A549 (cell line): ENCODE results near the gene CADM2.

Source experiments
- BHLHE40 ChIP-seq: IDR thresholded peaks from 2 replicates; pipeline ENCODE4 v1.6.1; 2012; ENCODE audit warnings: low read depth, low read length, inconsistent platforms
- CHD2 ChIP-seq: fragments of 150-350 bp; IDR thresholded peaks from 2 replicates; pipeline ENCODE4 v1.6.1; 2014; ENCODE audit warnings: low read length; ENCODE audit not compliant: partially characterized antibody
- CHD4 ChIP-seq: fragments of 200-600 bp; sonication (generic); IDR thresholded peaks from 2 replicates; pipeline ENCODE4 v1.6.1; 2016; ENCODE audit warnings: antibody characterized with exemption, mild to moderate bottlenecking, borderline replicate concordance
- CTCF ChIP-seq: fragments of >200 bp; sonication (Bioruptor Twin); formaldehyde crosslinking; IDR thresholded peaks from 3 replicates; pipeline ENCODE4 v1.5.1; 2016
- MYC ChIP-seq: IDR thresholded peaks from 2 replicates; pipeline ENCODE4 v1.6.1; 2012; ENCODE audit warnings: mild to moderate bottlenecking, inconsistent platforms, low read length, improper control_type of control experiment, borderline replicate concordance
- NR3C1 ChIP-seq: fragments of >200 bp; sonication (Bioruptor Twin); formaldehyde crosslinking; IDR thresholded peaks from 3 replicates; pipeline ENCODE4 v1.6.1; 2017
- SMC3 ChIP-seq: fragments of >200 bp; sonication (Bioruptor Twin); formaldehyde crosslinking; IDR thresholded peaks from 3 replicates; pipeline ENCODE4 v1.6.1; 2018; ENCODE audit warnings: inconsistent platforms

DNA sequence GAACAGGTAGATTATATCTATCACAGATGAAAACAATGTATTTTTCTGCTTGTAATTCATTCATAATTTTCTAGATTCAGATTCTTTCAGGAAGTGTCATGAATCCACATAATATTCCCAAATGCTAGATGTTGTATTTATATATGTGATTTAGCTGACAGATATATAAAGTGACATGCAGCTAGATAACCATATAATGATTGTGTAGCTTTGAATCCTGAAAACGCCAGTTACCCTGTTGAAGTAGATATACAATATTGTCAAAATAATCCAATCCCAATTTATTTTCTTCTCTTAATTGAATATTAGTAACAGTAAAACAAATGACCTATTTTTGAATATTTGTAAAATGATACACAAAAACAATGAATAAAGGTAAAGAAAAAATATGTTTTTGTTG is 738.4 kb downstream of the CADM2 start:
- TF ChIP-seq CHD4 (no peak), SMC3 (no peak), CHD2 (no peak), BHLHE40 (no peak), CTCF (no peak), NR3C1 (no peak), MYC (no peak)
